GM12873 (cell line): Measurements from ENCODE around the gene SMC3.

Experiments used
- TF ChIP-seq, protein P1 (sequence below): IDR thresholded peaks from 2 replicates; pipeline ENCODE4 v1.5.1; 2012; ENCODE audit warnings: low read depth, mild to moderate bottlenecking, moderate library complexity, low read length, control low read depth; ENCODE audit not compliant: insufficient read depth; ENCODE audit errors: missing control alignments

SMC3 gene

DNA sequence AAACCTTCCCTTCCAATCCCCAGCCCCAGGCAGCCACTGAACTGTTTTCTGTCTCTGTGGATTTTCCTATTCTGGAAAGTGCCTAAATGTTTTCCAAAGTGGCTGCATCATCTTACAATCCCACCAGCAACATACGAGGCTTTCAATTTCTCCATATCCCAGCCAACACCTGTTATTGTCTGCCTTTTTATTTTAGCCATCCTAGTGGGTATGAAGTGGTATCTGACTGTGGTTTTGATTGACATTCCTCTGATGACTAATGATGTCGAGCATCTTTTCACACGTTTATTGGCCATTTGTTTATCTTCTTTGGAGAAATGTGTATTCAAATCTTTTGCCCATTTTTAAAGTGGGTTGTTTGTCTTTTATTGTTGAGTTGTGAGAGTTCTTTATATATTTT, 6.2 kb upstream of the SMC3 start:
- TF ChIP-seq, protein P1, sequence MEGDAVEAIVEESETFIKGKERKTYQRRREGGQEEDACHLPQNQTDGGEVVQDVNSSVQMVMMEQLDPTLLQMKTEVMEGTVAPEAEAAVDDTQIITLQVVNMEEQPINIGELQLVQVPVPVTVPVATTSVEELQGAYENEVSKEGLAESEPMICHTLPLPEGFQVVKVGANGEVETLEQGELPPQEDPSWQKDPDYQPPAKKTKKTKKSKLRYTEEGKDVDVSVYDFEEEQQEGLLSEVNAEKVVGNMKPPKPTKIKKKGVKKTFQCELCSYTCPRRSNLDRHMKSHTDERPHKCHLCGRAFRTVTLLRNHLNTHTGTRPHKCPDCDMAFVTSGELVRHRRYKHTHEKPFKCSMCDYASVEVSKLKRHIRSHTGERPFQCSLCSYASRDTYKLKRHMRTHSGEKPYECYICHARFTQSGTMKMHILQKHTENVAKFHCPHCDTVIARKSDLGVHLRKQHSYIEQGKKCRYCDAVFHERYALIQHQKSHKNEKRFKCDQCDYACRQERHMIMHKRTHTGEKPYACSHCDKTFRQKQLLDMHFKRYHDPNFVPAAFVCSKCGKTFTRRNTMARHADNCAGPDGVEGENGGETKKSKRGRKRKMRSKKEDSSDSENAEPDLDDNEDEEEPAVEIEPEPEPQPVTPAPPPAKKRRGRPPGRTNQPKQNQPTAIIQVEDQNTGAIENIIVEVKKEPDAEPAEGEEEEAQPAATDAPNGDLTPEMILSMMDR = no peak

DNA sequence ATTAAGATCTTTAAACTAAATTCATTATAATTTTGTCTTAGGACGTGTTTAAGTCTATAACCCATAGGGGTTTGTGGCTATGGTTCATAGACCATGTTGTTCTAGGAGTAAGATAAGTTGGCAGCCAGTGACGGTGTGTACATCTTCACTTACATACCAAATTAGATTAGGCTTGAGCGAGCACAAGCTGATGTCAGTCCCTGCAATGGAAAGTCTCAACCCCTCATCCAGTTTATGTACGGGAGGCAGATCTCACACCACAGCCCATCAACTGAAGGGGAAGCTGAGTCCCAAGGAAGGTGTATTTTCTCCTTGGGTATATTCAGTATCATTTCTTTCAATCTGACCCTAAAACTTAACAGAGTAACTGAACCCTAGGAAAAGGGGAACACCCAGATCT, 5.1 kb upstream of the SMC3 start:
- TF ChIP-seq, protein P1 = no peak

DNA sequence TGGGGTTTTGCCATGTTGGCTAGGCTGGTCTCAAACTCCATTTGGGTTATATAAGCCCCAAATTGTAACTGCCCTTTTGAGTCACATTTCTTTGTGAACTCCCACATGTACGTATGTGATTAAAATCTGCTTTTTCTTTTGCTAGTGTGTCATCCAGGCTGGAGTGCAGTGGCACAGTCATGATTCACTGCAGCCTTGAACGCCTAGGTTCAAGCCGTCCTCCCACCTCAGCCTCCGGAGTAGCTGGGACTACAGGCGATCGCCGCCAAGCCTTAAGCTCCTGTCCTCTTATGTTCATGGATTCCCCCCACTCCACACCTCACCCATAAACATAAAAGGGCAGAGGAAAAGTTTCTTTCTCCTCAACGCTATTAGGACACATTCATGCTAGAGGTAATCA, 4.4 kb upstream of the SMC3 start:
- TF ChIP-seq, protein P1 = no peak

DNA sequence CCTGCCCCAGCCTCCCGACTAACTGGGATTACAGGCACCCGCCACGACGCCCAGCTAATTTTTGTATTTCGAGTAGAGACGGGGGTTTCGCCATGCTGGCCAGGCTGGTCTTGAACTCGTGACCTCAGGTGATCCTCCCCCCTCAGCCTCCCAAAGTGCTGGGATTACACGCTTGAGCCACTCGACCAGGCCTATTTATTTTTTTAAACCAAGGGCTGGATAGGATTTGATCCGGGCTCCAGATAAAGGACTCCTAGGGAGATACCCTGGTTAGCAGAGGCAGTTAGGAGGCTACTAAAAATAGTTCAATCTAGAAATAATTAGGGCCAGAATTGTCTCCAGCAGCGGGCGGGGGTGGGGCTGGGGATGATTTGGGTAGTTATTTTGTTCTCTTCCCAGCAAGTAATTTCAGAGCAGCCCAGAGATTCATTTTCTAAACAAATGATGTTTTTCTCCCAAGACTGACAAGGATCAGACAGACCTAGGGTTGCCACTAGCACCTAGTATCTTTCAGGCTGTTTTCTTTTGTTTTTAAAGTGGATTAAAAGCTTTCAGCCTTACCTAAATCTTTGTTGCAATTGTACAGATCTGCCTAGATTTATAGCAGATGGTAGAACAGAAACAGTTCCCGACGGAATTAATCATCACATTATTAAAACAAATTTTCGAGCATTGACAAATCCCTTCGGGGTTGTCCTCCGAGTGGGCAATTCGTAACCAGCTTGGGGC, 859 bp upstream of the SMC3 start:
- TF ChIP-seq, protein P1 = no peak

DNA sequence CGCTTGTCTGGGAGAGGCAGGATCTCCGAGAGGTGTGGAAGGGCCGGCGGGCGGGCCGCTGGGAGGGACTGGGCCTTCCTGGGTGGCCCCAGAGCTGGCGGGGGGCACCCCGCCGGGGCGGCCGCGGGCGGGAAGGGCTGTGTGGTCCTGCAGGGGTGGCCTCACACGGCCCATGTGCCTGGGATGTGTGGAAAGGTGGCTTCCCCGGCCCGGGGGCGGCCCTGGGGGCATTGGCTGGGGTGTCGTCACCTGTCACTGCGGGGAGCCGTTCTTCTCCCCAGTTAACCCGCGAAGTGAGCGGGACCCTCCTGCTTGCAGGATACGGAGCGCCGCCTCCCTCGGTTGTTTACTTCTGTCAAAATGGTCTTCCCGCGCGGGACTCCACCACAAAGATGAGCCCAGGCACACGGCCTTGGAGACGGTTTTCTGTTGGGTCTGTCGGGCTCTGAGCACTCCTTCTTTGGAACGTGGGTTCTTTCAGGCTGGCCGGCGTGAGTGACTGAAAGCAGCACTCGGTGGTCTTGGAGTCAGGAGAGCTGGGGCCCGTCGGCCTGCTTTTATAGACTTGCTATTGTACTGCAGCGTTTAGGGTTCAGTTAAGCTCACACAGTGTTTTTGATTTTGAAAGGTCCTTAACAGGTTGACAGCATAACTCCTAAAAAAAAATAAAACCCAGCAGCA, 700 bp downstream of the SMC3 start:
- TF ChIP-seq, protein P1 = no peak

DNA sequence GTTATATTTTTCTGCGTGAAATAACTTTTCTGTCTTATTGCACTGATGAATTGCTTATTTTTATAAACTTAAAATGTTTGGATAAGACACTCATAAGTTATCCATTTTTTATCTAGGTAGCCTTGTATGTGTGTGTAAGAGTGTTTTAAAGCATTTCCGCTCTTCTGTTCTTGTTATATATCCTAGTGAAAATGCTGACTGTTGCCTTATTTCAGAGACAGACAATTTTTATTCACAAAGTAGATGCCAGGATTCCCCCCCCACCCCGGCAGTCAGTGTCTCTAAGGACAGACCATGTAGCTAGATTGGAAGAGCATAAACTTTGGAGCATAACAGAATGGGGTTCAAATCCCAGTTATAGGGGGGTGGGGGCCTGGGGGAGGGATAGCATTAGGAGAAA, 1.6 kb downstream of the SMC3 start:
- TF ChIP-seq, protein P1 = no peak

DNA sequence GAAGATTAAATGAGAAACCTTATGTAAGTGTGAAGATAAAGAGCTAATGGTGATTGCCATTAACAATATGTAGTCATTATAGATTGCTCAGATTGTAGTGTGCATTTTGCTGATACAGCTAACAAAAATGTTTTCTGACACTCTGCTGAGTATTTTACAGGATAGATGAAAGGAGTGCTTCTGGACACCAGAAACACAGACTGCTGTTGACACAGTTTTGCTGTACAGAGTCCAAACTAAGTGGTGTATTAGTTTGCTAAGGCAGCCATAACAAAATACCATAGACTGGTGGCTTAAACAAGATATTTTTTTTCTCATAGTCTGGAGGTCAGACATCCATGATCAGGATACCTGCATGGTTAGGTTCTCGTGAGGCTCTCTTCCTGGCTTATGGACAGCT, 2.2 kb downstream of the SMC3 start:
- TF ChIP-seq, protein P1 = no peak
